Measurements from ENCODE around the gene DHRSX.

The DHRSX gene

DNA sequence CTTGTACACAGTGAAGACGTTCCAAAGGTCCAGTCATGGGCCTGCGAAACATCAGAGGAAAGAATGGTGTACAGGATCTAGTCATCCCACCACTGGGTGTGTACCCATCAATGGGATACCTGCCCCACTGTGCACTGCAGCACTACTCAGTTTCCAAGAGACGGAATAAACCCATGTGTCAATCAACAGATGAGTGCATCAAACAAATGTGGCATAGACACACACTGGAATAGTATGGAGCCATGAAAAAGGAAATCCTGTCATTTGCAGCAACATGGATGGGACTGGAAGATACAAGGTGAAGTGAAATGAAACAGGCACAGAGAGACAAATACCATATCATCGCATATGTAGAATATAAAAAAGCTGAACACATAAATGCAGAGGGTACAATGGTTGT, 48.0 kb downstream of the DHRSX start:
- no peak for DNase-seq

- DNase-seq = no peak
These were observed 48.4 kb downstream of the DHRSX start for GRCh38 chrX:2452317-2452784.

GRCh38 chrX:2451501-2452316, 49.1 kb downstream of the DHRSX start:
- no peak for DNase-seq

GRCh38 chrX:2450681-2451080, 50.1 kb downstream of the DHRSX start:
- DNase-seq = no peak

DNA sequence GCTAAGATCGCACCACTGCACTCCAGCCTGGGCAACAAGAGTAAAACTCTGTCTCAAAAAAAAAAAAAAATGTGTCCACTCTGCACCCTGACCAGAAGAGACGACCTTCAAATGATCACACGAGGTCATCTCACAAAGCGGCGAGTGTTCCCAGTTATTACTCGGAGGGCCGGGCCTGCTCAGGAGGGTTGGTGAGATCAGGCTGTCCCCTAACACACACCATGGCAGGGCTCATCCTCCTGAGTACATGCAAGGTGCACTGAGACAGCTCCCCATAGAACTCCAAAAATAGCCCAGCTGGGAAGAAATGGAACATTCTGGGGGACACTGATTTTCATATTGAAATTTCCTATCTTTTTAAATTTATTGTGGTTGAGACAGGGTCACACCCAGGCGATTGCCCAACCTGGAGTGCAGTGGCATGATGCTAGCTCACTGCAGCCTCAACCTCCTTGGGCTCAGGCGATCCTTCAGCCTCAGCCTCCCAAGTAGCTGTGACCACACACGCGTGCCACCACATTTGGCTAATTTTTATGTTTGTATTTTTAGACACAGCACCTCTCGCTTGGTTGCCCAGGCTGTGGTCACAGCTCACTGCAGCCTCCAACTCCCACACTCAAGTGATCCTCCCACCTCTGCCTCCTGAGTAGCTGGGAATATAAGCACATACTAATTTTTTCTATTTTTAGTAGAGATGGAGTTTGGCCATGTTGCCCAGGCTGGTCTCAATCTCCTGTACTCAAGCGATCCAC, 51.5 kb downstream of the DHRSX start:
- DNase-seq = no peak

- no peak for DNase-seq
These were observed 53.3 kb downstream of the DHRSX start for GRCh38 chrX:2447484-2447883.

- no peak for DNase-seq
These were observed 54.0 kb downstream of the DHRSX start for GRCh38 chrX:2446815-2447214.

DNA sequence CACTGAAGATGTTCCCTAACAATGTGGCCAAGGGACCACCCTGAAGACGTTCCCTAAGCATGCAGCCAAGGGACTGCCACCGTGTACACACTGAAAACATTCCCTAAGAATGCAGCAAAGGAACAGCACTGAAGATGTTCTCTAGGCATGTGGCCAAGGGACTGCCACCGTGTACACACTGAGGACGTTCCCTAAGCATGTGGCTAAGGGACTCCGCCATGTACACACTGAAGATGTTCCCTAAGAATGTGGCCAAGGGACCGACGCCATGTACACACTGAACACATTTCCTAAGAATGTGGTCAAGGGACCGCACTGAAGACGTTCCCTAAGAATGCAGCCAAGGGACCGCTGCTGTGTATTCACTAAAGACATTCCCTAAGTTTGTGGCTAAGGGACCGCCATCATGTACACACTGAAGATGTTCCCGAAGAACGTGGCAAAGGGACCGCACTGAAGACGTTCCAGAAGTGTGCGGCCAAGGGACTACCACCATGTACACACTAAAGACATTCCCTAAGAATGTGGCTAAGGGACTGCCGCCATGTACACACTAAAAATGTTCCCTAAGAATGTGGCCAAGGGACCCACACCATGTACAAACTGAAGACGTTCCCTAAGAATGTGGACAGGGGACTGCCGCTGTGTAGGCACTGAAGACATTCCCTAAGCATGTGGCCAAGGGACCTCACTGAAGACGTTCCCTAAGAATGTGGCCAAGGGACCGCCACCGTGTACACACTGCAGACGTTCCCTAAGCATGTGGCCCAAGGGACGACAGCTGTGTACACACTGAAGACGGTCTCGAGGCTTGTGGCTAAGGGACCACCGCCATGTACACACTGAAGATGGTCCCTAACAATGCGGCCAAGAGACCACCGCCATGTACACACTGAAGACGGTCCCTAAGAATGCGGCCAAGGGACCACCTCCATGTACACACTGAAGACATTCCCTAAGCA, 54.8 kb downstream of the DHRSX start:
- DNase-seq = no peak

DNA sequence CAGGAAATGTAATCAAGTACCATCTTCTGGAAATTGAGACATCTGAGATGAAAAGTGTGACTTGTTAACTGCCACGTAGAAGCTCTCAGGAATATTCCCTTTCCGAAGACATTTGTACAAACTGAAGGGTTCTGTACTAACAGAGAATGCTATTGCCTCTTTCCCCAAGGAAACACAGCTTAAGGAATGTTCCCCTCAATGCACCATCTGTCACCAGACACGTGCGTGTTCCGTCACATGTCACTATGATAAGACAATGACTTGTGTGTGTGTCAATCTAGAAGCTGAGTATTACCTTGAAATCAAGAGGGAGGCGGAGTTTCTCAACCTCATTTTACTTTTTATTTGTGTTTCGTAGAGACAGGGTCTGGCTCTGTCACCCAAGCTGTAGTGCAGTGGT, 58.1 kb downstream of the DHRSX start:
- no peak for DNase-seq

- DNase-seq = no peak
These were observed 59.3 kb downstream of the DHRSX start for GRCh38 chrX:2441466-2441865.

DNA sequence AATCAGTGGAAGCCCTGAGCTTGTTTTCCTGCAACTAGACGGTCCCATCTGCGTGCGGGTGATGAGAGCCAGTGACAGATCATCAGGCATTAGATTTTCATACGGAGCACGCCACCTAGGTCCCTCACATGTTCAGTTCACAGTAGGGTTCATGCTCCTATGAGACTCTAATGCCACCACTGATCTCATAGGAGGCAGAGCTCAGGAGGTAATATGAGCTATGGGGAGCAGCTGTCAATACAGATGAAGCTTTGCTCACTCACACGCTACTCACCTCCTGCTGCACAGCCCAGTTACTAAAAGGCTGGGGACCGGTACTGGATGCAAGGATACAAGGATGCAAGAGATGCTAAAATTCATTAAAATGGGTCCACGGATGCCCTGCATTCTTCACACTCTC, 61.2 kb downstream of the DHRSX start:
- DNase-seq = no peak

DNA sequence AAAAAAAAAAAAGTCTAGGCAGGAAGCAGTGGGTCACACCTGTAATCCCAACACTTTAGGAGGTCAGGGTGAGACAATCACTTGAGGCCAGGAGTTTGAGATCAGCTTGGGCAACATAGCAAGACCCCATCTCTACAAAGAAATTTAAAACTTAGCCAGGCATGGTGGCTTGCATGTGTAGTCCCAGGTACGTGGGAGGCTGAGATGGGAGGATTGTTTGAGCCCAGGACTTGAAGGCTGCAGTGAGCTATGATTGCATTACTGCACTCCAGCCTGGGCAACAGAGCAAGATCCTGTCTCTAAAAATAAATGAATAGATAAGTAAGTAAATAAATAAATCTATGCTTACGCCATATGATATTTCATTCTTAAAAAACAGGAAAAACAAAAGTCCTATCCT, 65.3 kb downstream of the DHRSX start:
- DNase-seq = no peak

DNA sequence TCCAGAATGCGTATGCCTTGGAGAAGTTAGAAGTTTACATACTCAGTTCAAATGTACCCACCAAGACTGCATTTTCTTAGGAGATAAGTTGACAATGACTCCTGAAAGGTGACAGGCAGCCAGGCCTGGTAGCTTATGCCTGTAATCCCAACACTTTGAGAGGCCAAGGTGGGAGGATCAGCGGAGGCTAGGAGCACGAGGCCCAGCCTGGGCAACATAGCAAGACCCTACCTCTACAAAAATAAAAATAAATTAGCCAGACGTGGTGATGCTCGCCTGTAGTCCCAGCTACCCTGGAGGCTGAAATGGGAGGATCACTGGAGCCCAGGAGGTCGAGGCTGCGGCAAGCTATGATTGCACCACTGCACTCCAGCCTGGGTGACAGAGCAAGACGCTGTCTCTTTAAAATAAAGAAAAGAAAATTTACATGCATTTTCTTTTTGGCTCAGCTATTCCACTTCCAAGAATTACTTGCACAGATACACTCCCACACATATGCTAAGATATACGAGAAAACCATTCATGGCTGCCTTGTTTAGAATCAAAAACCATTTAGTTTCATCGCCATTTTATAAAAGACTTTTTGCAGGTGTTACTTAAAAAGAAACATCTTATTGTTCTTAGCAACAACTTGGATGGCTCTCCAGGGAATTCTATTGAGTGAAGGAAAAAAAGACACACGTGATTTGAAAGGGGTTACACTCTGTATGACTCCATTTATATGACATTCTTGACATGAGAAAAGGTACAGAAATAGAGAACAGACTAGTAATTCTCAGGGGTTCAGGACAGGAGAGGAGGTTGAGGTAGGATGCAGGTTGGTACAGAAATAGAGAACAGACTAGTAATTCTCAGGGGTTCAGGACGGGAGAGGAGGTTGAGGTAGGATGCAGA, 66.3 kb downstream of the DHRSX start:
- no peak for DNase-seq

DNA sequence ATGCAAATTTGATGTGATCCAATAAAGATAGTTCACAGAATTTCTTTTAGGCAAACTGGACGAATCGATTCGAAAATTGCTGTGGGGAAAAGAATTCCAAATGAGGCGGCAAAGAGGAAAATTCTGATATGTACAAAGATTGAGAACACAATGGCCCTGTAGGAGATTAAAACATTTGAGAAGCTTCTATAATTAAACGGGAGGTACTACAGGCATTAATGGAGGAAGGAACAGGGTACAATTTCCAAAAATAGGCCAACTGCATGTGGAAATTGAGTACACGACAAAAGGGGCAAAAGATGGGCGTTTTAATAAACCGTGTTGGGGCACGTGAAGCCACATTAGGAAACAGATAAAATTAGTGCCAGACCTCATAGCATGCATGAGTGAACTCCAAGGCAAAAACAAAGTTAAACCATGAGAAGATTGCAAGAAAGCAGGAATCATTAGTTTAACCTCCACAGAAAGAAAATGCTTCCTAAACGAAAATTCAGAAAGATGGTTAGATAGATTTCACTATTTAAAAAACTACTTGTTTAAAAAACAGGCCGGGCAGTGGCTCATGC, 68.4 kb downstream of the DHRSX start:
- DNase-seq = no peak

DNA sequence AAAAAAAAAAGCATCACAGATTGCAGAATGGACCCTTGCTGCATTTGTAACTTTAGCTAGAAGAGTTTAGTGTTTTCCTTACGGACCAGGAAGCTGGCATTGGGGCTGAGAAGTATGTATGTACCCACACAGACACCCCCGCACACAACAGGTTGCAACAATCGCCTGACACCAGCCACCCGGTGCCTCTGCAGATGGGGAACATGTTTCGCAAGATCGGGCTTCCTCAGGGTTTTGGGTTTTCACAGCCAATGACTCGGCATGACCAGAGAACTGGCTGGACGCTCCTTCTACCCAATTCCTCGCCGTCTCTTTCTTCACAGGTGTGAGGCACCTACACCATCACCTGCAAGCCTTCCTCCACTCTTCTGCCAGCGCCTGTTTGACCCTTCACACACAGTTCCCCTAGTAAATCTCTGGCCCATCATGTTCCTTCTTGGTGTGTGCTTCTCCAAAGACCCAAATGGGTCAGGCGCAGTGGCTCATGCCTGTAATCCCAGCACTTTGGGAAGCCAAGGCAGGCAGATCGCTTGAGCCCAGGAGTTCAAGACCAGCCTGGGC, 70.4 kb downstream of the DHRSX start:
- no peak for DNase-seq

DNA sequence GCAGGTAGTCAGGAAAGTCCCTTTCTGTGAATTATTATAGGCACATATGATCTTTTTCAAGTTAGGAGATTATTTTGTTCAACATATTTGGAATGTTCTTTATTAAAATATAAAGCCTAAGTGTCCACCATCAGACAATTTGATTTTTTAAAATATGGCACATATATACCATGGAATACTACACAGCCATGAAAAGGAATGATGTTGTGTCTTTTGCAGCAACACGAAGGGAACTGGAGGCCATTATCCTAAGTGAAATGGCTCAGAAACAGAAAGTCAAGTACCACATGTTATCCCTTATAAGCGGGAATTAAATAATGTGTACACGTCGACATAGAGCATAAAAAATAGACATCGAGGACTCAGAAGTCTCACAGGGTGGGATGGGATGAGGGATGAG, 73.0 kb downstream of the DHRSX start:
- DNase-seq = no peak

DNA sequence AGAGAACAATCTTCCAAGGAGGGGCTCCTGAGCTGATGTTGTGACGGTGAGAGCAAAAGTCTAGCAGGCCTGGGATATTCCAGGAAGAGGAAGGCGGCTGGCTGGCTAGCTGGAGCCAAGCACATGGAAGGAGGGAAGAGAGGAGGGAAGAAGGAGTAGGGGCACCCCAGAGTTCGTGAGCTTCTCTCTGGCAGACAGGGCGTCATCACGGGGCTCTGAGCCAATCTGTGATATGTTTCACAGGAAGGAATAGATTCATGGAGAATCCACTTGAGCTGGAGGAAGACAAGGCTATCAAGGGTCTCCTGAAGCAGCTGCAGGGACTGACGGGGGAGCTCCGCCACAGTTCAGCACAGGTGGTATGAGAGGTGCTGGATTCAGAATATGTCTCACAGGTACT, 73.6 kb downstream of the DHRSX start:
- DNase-seq = no peak

GRCh38 chrX:2426289-2426882, 74.4 kb downstream of the DHRSX start:
- DNase-seq = no peak

DNA sequence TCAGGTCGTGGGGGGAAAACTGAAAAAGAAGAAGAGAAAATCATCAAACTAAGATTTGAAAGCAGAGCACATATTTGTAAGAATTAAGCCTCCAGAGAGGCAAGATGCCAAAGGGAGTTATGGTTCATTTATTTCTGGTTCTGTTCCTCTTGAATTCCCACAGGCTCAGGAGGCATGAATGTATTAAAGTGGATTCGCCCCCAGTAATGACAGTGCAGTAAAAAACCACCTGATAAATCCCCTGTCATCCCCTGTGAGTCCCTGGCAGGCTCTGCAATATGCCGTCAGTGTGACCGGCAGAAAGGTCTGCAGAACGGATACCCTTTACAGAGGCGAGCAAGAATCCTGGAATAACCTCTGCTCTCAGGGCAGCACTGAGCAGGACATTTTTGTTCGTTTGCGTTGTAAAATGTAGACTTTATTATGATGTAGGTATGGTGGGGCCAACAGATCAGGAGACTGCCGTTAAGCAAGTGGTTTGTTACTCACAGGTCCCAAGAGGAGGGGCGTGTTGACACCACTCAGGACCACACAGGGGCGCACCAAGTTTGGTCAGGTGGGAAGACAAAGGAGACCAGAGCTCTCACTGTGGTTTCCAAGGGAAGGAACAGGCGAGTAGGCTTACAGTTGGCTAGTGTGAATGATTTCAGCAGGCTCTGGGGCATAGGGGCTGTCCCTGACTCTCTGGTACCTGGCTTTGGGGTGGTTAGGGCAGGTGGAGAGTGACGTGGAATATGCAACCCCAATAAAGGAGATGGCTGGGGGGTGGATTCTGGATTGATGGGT, 75.3 kb downstream of the DHRSX start:
- no peak for DNase-seq

GRCh38 chrX:2424317-2424716, 76.5 kb downstream of the DHRSX start:
- no peak for DNase-seq
